Measurements from ENCODE around the gene CT55.

- no peak for TF ChIP-seq CTCF (conservative IDR thresholded peaks at IDR 0.05; ENCODE audit: low read depth in 2 of 2)
- no peak for TF ChIP-seq EZH2 (IDR thresholded peaks at IDR 0.05; ENCODE audit: low read depth, unreplicated experiment)
- TF ChIP-seq POLR2AphosphoS5 (IDR thresholded peaks at IDR 0.05; ENCODE audit: low read depth) = no peak
- TF ChIP-seq EZH2phosphoT487 (IDR thresholded peaks at IDR 0.05; ENCODE audit: unreplicated experiment) = no peak
- TF ChIP-seq ZNF331 (CRISPR knock-in tag; IDR thresholded peaks at IDR 0.05; ENCODE audit: low read depth) = no peak
These were observed 7.4 kb upstream of the CT55 start for GRCh38 chrX:135178636-135179035.

All from GM23338 (cell line).